ENCODE measurements around the gene TIPIN. TPM values are rescaled to one million over a fixed set of nuclear protein-coding genes. Genes with fewer than 3 reads are reported as not detected.

TIPIN gene
- total RNA-seq, 6 donors from 2014 or later, result 1.2 to 10.8 (median 5.7) TPM

- no peaks in the 10 kb centered on the region for H3K27me3 ChIP-seq
- H3K4me3 ChIP-seq, result no peak overlapping the region
- H3K27ac ChIP-seq, result peak overlapping the region in 3 of 4 donors; percentile 4 to 33 (median 15)
- no peaks in the 10 kb centered on the region for H3K9me3 ChIP-seq
- TF ChIP-seq POLR2A (IDR thresholded peaks at IDR 0.05), result no peak
- no peak for TF ChIP-seq CTCF (IDR thresholded peaks at IDR 0.05)
- no peak for TF ChIP-seq EP300 (IDR thresholded peaks at IDR 0.05)
- TF ChIP-seq POLR2AphosphoS5 (IDR thresholded peaks at IDR 0.05), result no peak
- ATAC-seq (ENCODE audit: low FRiP score in 2 of 2) (no peak), DNase-seq (no peak)
- peaks cover 18 to 59% (median 40%) of the 10 kb centered on the region in 4 donors for H3K4me1 ChIP-seq
- H3K36me3 ChIP-seq, result peaks cover 0 to 3% (median 0%) of the 10 kb centered on the region in 4 donors
Observed at GRCh38 chr15:66389859-66390381, 33.4 kb upstream of the TIPIN start.

- Histone ChIP-seq H3K4me1 (peaks cover 18 to 59% (median 40%) of the 10 kb centered on the region in 4 donors), H3K27me3 (no peaks in the 10 kb centered on the region), H3K27ac (peak overlapping the region in 1 of 4 donors; percentile 4), H3K9me3 (no peaks in the 10 kb centered on the region), H3K4me3 (peak overlapping the region in 1 of 4 donors; percentile 92), H3K36me3 (peaks cover 0 to 3% (median 0%) of the 10 kb centered on the region in 4 donors)
- DNase-seq (no peak), ATAC-seq (ENCODE audit: low FRiP score in 2 of 2) (no peak)
- TF ChIP-seq POLR2AphosphoS5 (IDR thresholded peaks at IDR 0.05) (no peak), POLR2A (IDR thresholded peaks at IDR 0.05) (no peak), EP300 (IDR thresholded peaks at IDR 0.05) (no peak), CTCF (IDR thresholded peaks at IDR 0.05) (no peak)
- 85 to 86% methylated on average over 14 of the region's 14 CpGs for WGBS, 2 donors
Observed at GRCh38 chr15:66389098-66389858, 32.8 kb upstream of the TIPIN start.

- Histone ChIP-seq H3K27me3 (no peaks in the 10 kb centered on the region), H3K4me1 (peaks cover 18 to 59% (median 40%) of the 10 kb centered on the region in 4 donors), H3K36me3 (peaks cover 0 to 3% (median 0%) of the 10 kb centered on the region in 4 donors), H3K27ac (peak overlapping the region in 1 of 4 donors; percentile 95), H3K4me3 (peak overlapping the region in 2 of 4 donors; percentile 71 to 92), H3K9me3 (no peaks in the 10 kb centered on the region)
- no peak for TF ChIP-seq CTCF (IDR thresholded peaks at IDR 0.05)
- no peak for TF ChIP-seq POLR2AphosphoS5 (IDR thresholded peaks at IDR 0.05)
- no peak for TF ChIP-seq EP300 (IDR thresholded peaks at IDR 0.05)
- no peak for TF ChIP-seq POLR2A (IDR thresholded peaks at IDR 0.05)
- WGBS, 2 donors, result 78 to 84% methylated on average over 5 of the region's 5 CpGs
- DNase-seq, result no peak
- no peak for ATAC-seq (ENCODE audit: low FRiP score in 2 of 2)
Observed at GRCh38 chr15:66388576-66388975, 32.1 kb upstream of the TIPIN start.

- H3K4me1 ChIP-seq, result peaks cover 18 to 59% (median 37%) of the 10 kb centered on the region in 4 donors
- H3K9me3 ChIP-seq, result no peaks in the 10 kb centered on the region
- WGBS, 2 donors, result 30 to 31% methylated on average over 3 of the region's 3 CpGs
- H3K36me3 ChIP-seq, result peaks cover 0 to 3% (median 0%) of the 10 kb centered on the region in 4 donors
- no peaks in the 10 kb centered on the region for H3K27me3 ChIP-seq
- no peak for DNase-seq
- H3K27ac ChIP-seq, result peak overlapping the region in 3 of 4 donors; percentile 95 to 96 (median 95)
- TF ChIP-seq CTCF (IDR thresholded peaks at IDR 0.05) (peak in 2 of 6 experiments; percentile 1 to 10), POLR2AphosphoS5 (IDR thresholded peaks at IDR 0.05) (no peak), POLR2A (IDR thresholded peaks at IDR 0.05) (no peak), EP300 (IDR thresholded peaks at IDR 0.05) (no peak)
- H3K4me3 ChIP-seq, result peak overlapping the region; percentile 71 to 96 (median 89)
- no peak for ATAC-seq (ENCODE audit: low FRiP score in 2 of 2)
Observed at GRCh38 chr15:66388043-66388363, 31.5 kb upstream of the TIPIN start.

All from upper lobe of left lung (tissue), 6 donors.